GM19397 (cell line): ENCODE measurements around the gene PNCK.

Source experiments
- ATAC-seq: cut with Tn5 transposase; IDR thresholded peaks from one replicate; pipeline ENCODE4 v1.9.1; 2021; ENCODE audit warnings: mild to moderate bottlenecking, moderate library complexity; ENCODE audit not compliant: unreplicated experiment

Gene PNCK

DNA sequence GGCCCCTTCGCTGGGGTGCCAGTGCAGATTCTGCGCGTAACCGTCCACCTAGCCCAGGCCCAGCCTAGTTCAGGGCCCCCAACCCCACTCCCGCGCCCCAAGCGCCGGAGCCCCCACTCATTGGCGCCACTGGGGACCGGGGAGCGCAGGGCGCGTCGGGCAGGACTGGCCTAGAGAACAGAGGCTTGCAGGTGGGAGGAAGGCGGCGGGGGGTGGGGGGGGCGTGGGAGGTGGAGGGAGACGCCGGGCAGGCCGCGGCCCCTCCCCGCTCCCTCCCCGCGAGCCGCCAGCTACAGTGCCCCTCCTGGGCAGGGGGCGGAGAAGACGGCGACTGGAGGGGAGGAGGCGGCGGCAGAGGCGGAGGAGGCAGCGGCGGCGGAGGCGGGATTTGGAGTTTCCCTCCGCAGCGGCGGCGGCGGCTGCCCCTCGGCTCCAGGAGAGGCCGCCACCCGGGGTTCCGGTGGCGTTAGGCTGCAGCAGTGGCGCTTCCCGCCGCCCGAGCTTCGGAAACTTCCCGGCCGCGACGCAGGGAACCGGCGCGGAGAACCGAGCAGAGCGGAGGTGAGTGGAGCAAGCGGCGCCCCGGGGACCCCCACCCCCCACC, 31.5 kb downstream of the PNCK start:
- no peak for ATAC-seq

DNA sequence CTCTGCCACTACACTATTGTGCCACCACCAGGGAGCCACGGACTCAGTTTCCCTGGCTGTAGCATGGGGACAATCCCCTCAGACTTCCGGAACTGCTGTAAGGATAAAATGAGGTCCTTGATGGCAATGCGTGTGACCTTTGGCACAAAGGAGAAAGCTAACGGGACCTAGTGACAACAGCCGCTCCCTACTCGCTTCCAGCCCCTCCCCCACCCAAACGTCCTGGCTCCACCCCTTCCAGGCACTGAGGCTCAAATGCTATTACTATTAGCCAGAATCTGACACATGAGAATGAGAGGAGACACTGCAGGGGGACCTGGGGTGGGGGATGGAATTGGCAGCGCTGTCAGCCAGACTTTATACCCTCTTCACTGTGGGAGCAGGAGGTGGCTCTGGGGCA, 32.0 kb downstream of the PNCK start:
- no peak for ATAC-seq

DNA sequence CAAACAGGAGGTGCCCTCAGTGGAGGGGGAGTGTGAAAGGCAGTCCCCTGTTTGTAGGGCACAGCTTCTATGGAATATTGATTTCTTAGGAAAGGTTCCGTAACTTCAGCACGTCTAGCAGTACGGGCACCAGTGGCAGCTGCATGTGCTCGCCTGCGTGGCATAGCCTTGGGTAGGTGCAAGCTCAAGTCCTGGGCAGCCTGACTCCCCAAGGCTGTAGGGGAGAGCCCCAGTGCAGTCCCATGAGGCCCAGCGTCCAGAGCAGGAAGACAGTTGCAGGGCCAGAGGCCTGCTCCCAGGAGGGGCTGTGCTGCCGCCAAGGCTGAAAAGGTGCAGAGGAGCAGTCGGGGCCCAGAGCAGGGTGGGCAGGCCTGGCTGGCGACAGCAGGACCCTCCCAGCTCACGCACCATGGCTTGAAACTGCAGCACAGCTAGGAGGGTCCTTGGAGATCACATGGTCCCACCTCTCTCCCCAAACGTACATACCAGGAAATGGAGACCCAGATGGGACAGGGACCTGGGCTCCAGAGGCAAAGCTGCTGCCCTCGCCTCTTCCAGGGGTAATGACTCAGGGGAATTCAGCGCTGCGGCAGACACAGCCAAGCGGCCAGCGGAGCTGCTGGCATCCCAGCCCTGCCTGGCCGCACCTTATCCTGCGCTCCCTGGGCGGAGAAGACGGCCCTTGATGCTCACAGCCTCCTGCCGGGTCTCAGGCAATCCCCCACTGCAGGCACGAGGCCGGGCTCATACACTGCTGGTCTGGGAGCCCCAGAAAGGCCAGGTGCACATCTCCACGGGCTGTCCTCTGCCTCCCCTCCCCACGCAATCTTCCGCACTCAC, 32.7 kb downstream of the PNCK start:
- ATAC-seq = no peak

DNA sequence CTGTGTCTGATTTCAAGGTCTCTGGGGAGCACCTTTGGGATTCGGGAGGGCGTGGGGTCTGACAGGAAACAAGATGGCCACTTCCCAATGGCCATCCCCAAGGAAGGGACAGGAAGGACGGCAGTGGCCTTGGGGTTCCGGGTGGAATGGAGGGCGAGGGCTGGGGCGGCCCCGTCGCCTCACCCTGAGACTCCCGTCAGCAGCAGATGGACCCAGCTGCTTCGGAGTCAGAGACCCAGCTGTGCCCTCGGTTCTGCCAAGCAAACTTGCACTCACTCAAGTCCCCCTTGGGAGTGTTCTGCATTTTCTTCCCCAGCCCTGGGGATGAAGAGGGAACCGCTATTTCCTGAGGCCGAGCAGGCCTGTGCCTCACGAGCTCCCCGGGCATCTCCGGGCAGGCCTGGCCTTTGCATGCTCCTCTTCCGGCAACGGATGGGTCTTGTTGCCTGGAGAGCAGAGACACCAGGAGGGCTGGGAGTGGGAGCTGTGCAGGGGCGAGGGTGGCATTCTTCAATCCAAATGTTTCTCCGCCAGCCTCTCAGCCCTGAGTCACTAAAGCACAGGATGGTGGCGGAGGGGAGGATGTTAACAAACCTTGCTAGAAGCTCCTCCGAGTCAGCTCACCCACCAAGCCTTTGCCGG, 33.4 kb downstream of the PNCK start:
- no peak for ATAC-seq

DNA sequence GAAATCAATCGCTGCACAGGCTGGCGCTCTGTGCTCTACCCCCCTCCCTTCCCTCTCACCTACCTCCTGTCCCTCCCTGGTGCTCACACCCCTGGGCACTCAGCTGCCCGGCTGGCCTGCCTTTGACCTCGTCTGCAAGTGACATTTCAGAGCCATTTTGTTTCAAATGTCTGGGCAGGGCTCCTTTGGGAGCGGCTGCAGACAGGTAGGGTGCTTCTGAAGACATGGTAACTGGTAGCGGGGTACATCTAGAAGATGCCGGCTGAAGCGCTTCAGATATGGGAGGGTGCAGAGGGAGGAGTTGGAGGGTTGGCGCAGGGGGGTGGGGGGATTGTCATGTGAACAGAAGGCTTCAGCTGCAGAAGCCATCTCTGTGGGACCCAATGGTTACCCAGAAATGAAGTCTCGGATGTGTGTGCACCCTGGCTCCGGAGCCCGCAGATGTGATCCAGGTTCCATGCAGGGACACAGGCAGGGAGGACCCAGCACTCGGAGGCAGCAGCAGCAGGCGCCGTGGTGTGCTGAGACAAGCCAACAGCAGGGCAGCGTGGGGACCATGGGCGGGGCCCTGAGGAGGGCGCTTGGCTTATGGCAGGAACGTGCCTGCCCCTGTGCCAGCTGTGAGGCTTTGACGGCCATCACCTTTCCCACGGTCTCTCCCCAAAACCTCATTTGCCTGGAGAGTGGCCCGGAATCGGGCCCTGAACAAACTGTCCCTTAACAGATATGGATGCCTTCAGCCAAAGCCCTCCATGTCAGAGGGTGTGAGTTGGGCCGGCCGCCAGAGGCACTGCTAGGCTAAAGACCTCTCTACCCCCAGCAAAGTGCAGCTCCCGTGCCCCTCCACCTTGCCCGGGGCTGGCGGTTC, 34.2 kb downstream of the PNCK start:
- no peak for ATAC-seq

DNA sequence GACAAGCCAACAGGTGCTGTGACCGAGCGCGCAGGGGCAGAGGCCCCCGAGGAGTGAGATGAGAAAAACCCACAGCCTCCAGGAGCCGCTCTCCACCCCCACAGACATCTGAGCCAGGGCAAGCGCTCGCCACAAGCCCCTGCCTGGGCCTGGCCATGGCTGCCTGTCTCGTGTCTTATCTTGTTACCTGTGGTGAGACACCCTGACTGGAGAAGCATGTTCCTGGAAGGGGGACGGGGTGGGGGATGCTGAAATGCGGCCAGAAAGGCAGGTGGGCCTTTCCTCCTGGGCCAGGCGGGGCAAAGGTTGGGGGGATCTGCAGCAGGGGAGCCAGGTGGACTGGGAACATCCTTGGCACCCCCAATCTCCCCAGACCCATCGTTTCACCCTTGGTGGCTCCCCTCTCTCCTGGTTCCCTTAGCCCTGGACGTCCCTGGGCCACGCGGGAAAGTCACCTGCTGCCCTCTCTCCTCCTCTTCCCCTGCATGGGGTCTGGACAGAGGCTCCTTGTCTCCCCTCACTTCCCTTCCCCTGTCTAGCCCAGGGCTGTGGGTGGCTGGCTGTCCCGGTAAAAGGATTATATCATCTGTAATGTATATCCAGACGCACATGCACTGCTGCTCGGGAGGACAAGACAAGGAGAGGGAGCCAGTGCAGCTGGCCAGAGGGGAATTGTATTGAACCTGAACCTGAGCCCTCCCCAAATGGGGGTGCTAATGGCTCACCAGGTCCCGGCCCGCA, 35.0 kb downstream of the PNCK start:
- ATAC-seq = no peak

DNA sequence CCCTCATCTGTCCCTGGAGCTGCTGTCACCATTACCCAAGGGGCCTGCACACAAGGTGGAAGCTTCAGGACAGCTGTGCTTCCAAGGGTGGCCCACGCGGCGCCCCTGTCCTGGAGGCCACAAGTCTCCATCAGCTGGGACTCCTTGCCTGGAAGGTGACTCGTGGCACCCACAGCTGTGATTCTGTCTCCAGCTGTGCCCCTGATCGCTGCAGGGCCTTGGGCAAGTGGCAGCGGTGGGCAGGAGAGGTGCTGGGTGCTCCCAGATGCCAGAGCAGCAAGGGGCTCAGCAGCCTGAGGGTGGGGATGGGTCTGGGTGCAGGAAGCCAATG, 35.6 kb downstream of the PNCK start:
- no peak for ATAC-seq

DNA sequence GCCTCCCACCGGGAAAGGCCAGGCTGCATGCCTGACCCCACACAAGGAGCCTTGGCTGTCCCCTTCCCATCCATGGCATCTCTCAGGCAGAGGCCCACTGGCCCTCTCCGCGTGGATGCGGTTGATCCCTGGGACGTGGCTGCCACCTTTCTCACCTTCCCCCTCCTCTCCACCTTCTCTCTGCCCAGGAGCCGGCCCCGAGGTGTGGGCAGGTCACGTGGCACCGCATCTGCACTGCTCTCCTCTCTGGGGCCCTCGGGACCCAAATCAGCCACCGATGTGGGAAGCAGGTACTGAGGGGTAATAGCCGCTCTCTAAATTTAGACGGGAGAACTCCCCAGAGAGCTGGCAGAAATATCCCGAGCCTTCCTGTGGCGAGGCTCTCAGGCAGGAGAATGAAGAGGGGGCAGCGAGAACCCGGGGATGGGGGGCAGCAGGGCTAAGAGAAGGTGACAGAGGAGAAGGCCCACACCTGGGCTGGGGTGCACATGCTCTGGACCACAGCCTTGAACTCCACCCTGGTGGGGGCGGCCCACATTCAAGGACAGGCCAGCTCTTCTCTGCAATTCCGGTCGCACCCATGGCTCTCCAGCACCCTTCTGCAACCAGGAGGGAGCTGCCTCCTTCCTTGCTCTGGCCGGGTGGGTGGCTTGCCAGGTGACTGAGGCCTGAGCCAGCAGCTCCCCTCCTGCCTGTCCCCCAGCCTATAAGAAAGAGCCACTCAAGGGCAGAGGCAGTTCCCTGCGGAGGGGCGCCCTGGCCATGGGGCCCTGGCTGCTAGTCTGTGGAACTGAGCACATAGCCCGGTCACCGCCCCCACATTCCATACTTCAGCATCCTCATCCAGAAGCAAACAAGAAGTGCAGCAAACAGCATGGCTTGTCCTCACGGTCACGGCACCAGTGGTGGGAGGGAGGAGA, 36.2 kb downstream of the PNCK start:
- no peak for ATAC-seq

DNA sequence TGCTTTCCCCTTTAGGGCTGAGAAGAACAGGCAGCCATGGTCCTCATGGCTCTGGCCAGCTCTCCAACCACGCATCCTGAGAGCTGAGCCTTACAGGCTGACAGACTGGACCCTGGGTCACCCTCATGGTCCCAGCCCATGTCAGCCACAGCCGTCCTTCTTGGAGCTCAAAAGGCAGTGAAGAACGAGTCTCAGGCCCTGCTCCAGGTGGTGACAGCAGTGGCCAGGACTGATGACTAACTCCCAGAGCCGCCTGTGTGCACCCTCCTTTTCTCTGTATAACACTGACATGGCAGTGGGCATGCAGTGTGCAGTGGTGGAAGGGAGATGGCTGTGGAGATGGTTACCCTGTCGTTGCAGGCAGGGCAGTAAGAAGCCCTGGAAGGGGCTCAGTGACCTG, 36.9 kb downstream of the PNCK start:
- ATAC-seq = no peak

DNA sequence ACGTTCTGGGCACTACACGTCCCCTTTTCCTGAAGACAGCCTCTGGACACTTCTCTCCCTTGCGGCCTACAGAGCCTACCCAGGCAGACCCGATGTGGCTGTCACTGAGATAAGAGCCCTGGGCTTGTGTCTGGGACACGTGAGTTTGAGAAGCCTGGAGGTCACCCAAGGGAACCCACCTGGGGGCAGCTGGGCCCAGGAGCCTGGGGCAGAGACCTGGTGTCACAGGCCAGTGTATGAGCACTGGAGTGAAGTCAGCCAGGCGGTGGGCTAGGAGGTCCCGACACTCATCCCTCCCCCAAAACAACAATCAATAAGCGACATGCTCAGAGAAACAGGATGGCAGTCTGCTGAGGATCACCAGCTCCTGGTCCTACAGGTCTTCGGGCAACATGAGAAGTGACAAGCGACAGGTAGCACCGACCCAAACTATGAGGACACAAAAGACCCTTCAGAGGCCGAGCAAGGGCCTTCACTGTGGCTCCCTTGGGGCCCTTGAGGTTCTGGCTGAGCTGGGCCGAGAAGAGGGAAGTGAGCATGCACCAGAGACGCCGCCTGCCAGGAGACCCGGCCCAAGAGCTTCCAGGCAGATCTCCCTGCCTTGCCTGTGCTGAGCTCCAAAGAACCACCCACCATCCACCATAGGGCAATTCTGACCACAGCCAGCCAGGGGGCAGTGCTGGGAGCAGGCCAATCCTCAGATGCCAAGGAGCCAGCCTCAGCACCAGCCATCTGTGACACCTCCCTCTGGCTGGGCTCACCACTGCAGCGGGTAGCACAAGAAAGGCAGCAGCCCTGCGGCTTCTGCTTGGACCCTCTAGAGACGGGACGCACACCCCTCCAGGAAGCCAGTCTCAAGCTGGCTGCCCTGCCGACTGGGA, 37.6 kb downstream of the PNCK start:
- ATAC-seq = no peak

DNA sequence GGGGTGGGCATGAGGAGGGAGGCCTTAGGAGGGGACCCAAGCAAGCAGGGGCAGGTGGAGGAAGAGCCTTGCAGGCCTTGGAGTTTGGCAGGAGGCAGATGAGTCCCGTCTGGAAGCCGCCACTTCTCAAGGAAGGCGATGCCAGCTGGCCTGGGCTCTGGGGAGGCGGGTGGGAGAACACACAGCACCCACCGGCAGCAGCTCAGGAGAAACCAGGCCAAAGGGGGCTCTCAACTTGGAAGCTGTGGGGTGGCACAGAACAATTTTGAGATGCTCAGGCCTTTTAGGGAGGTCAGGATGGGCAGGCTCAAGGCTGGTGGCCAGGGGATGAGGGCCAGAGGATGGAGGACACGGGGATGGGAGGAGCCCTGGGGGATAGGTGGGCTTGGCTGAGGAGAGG, 38.2 kb downstream of the PNCK start:
- no peak for ATAC-seq

DNA sequence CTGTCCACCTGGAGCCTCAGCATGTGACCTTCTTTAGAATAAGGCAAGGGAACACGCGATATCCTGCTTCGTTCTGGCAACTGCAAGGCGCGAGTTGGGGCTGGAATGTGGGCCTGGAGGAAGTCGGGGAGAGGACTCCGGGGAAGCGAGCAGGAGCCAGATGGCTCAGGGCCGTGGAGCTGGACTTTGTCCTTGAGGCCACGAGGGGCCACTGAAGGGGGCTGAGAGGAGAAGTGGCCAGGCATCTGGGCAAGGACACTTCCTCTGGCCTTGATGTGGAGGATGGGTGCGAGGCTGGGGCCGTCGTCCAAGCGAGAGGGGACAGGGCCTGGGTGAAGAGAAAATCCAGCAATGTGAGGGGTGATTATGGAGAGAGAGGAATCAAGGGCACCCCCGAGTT, 38.8 kb downstream of the PNCK start:
- no peak for ATAC-seq

DNA sequence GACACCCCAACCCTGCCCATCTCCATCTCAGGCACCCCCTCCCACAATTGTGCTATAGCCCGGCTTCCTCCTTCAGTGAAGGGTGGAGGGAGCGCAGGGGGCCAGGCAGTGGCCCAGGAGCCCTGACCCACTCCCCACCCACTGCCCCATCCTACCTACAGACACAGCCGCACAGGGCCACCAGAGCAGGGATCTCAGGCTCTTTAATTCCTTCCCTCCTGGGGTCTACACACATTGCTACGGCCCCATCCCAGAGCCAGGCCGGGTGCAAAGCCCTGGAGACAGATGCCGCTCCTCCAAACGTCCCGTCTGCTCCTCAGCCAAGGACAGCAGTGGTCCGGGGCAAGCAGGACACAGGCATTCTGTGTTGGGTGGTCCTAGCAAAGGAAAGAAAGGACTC, 39.4 kb downstream of the PNCK start:
- no peak for ATAC-seq

DNA sequence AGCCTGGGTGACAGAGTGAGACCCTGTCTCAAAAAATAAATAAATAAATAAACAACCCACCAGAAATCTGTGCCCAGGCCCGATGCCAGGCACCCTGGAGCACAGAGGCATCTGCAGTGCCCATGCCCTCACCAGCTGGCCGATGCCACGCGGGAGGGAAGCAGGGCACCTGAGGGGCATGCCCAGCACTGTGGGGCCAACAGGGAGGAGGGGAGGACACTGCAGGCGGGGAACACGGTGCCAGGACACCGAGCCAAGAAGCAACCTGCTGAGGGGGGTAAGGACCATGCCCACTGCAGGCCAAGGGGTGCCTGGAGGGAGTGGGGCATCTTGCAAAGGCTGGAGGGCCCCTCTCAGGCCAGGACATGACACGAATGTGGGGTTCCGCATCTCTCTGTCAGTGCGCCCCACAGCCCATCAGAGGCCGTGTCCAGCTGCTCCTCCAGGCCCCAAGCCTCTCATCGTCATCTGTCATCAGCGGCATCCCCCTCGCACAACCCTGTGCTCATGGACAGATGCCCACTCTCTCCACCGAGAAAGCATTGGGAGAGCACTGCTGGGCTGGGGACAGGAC, 39.9 kb downstream of the PNCK start:
- no peak for ATAC-seq

DNA sequence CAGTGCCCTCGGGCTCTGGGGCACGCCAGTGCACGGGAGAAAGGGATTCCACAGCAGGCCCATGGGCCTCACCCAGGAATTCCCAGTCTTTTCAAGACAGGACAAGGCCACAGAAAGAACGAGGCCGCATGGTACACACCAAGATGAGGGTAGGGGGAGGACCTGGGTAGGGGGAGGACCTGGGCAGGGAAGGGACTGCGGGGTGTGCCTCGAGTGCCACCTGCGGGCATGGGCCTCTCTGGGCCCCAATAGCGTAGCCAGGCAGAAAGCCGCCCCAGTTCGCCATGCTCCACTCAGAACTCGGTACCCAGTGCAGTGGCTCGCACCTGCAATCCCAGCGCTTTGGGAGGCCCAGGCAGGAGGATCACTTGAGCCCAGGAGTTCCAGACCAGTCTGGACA, 40.6 kb downstream of the PNCK start:
- no peak for ATAC-seq

DNA sequence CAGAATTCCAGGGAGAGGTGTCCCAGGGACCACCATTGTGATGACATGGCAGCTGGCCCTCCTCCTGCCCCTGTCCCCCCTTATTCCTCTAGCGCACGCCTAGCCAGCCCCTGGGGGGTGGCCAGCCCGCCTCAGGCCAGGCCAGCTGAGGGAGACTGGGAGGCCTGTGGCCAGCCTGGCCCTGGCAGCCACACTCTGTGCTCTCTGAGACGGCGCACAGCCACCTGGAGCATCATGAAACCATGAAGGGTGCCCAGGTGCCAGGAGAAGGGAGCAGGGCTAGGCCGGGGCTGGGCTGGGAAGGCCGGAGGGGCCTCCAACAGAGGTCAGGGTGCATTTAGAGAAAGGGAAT, 41.0 kb downstream of the PNCK start:
- ATAC-seq = no peak

DNA sequence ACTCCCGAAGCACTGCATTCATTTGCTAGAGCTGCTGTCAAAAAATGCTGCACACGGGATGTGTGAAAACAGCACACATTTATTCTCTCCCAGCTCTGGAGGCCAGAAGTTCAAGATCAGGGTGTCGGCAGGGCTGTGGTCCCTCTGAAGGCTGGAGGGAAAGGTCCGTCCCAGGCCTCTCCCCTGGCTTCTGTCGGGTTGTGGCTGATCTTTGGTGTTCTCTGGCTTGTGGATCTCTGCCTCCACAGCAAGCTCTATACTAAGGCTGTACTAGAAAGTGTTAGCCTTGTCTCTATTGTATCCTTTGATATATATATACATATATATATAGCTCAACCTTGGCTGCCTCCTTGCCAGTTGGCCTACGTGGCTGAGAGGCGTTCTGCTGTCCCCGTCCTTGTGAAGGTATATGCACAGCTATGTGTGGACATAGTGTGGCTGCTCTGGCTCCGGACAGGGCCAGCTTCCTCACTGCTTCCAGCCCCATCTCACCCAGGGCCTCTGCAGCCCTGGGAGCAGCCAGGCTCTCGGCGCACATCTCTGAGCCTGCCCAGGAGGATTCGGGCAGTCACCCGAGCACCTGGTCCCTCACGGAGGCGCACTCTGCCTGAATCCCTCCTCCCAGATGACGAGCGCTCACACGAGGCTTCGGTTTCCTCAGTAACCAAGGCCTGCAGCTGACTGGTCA, 41.6 kb downstream of the PNCK start:
- ATAC-seq = no peak

DNA sequence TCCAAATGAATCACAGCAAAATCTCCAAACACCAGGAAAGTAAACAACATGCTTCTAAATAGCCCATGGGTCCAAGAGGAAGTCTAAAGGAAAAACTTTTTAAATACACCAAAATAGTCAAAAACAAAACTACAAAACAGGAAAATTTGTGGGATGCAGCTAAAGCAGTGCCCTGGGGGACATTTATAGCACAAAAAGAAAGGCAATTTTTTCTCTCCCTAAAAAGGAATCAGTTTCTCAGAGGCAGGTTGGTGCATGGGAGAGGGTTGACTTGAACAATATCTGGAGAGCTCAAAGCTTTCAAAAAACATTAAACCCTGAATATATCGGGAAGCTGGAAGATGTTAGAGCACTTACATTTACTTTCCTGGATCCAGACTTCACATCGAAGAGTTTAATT, 42.3 kb downstream of the PNCK start:
- no peak for ATAC-seq
